NT2/D1 (cell line): ENCODE data around the gene TNS3.
"Not testable (repeated sequence)": the region's sequence is repeated elsewhere in the genome, so short reads cannot be mapped to it uniquely, and the experiment has no call there.

Source experiments
- DNase-seq: peaks from one replicate; pipeline ENCODE4 v3.0.0-alpha.2; 2011; ENCODE audit warnings: low read depth, low spot score
- H3K27me3 ChIP-seq: 2 replicates; pipeline ENCODE4 v1.6.0; 2011; ENCODE audit warnings: mild to moderate bottlenecking; ENCODE audit not compliant: insufficient read length, insufficient read depth
- H3K36me3 ChIP-seq: 2 replicates; pipeline ENCODE4 v1.6.1; 2011; ENCODE audit warnings: mild to moderate bottlenecking, low read length, mixed read lengths; ENCODE audit not compliant: insufficient read depth, insufficient read length
- H3K4me1 ChIP-seq: 2 replicates; pipeline ENCODE4 v1.5.1; 2011; ENCODE audit not compliant: insufficient read depth, insufficient read length
- H3K4me3 ChIP-seq: 2 replicates; pipeline ENCODE4 v1.5.1; 2011; ENCODE audit warnings: low read depth; ENCODE audit not compliant: insufficient read length
- H3K9ac ChIP-seq: 2 replicates; pipeline ENCODE4 v1.6.0; 2011; ENCODE audit warnings: low read depth; ENCODE audit not compliant: insufficient read length
- H3K9me3 ChIP-seq: 2 replicates; pipeline ENCODE4 v1.5.1; 2011; ENCODE audit warnings: mild to moderate bottlenecking, low read length; ENCODE audit not compliant: insufficient read depth
- SUZ12 ChIP-seq: IDR thresholded peaks from 2 replicates; pipeline ENCODE4 v1.6.1; 2011; ENCODE audit not compliant: insufficient read length, insufficient read depth; ENCODE audit errors: extremely low read depth
- YY1 ChIP-seq: IDR thresholded peaks from 2 replicates; pipeline ENCODE4 v1.6.1; 2011; ENCODE audit not compliant: insufficient read length, insufficient read depth
- ZNF274 ChIP-seq: IDR thresholded peaks from 2 replicates; pipeline ENCODE4 v1.6.1; 2011; ENCODE audit warnings: mild to moderate bottlenecking, low read depth, low read length

Gene TNS3

DNA sequence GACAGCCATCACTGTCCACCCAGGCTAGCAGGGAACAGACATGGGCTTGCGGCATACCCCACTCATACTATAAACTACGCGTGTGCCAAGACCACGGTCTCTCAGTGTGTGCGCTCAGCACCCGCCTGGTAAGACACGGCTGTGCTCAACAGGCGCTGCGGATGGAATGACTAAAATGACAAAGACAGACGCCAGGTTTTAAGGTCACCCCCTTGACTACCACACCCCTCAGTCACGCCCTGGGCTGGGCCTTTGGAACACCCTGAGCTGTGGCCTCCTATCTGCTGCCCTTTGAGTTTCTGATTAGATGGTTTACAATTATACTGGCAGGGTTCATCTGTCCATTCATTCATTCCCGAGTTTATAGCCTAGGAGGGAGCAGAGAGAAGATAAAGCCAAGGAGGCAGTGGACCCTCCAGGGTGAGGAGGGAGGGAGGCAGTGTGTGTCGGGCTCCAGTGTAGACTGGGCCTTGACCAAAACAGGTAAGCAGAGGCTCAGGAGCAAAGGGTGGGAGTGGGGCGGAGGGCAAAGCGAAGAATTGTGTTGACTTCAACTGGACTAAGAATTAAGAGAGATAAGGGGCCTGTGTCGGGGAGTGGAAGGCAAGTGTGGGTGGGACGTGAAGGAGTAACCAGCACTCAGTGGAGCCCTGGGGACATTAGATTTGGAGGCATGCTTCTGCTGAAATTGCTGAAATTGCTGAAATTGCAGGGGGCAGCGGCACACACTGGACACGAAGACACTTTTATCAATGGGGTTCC, 35.0 kb downstream of the TNS3 start:
- no peak for TF ChIP-seq YY1
- no peak overlapping the region for H3K9ac ChIP-seq
- H3K9me3 ChIP-seq = no peaks in the 10 kb centered on the region
- DNase-seq = no peak
- no peaks in the 10 kb centered on the region for H3K27me3 ChIP-seq
- H3K4me1 ChIP-seq = peaks cover 9% of the 10 kb centered on the region
- no peak overlapping the region for H3K4me3 ChIP-seq
- peaks cover 66% of the 10 kb centered on the region for H3K36me3 ChIP-seq

DNA sequence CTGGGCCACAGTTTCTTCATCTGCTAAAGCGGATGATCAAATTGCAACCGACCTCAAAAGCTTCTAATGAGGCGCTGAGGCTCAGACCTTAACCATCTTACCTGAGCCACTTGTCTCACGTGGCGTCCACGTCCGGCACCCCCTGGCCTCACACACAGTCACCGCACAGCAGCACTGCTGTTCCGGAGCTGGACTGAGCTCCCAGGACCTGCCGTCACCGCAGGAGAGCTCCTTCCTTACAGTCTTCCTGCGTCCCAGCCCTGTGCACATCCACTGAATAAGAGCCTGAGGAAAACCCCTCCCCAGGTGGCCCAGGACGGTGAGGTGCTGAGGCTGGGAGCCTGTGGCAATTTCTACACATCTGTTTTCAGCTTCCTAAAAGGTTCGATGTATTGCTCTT, 35.7 kb downstream of the TNS3 start:
- no peaks in the 10 kb centered on the region for H3K9me3 ChIP-seq
- H3K9ac ChIP-seq = no peak overlapping the region
- peaks cover 60% of the 10 kb centered on the region for H3K36me3 ChIP-seq
- no peak overlapping the region for H3K4me3 ChIP-seq
- TF ChIP-seq YY1 = no peak
- TF ChIP-seq ZNF274 = no peak
- TF ChIP-seq SUZ12 = no peak
- DNase-seq = no peak
- no peaks in the 10 kb centered on the region for H3K27me3 ChIP-seq
- peaks cover 9% of the 10 kb centered on the region for H3K4me1 ChIP-seq

DNA sequence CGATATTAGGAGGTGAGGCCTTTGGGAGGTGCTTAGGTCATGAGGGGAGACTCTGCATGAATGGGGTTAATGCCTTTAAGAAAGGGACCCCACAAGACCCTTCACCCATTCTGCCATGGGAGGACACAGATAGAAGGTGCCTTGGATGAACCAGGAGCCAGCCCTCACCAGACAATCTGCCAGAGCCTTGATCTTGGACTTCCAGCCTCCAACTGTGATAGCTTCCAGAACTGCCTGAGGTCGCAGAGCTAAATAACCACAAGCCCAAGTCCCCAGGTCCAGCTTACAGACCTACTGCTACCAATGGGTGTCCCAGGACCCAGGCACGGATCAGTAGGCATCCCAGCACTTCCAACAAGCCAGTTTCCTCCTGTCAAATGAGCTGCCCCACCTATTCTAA, 37.5 kb downstream of the TNS3 start:
- TF ChIP-seq ZNF274 (no peak), SUZ12 (no peak), YY1 (no peak)
- no peak for DNase-seq

GRCh38 chr7:47543714-47544113, 38.2 kb downstream of the TNS3 start:
- Histone ChIP-seq H3K4me3 (no peak overlapping the region), H3K9ac (no peak overlapping the region), H3K4me1 (peaks cover 16% of the 10 kb centered on the region), H3K9me3 (no peaks in the 10 kb centered on the region), H3K36me3 (peaks cover 58% of the 10 kb centered on the region), H3K27me3 (no peaks in the 10 kb centered on the region)
- no peak for DNase-seq
- TF ChIP-seq ZNF274 = no peak

More for the DNA sequence above, 37.5 kb downstream of the TNS3 start:
- H3K4me1 ChIP-seq = peaks cover 12% of the 10 kb centered on the region
- H3K36me3 ChIP-seq = peaks cover 60% of the 10 kb centered on the region
- no peaks in the 10 kb centered on the region for H3K9me3 ChIP-seq
- H3K4me3 ChIP-seq = no peak overlapping the region
- no peak overlapping the region for H3K9ac ChIP-seq
- no peaks in the 10 kb centered on the region for H3K27me3 ChIP-seq

DNA sequence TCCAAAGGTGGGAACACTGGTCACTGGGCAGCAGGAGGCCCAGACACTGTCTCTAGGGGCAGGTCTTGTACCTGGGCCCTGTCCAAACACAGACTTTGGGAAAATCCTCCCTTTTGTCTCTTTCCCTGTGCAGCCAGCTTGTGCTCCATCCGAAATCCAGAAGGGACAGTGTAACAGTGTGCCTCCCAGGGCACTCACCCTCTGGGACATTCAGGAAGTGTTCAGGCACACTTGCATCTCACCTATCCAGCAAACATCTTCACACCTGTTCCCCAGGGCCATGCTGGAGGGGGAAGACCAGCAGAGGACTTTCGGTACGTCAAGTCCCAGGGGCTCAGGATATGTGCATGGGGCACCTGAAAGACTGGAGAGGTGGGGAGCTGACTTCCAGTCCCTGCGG, 38.9 kb downstream of the TNS3 start:
- TF ChIP-seq YY1 = no peak
- TF ChIP-seq SUZ12 = no peak
- TF ChIP-seq ZNF274 = no peak
- peaks cover 54% of the 10 kb centered on the region for H3K36me3 ChIP-seq
- no peaks in the 10 kb centered on the region for H3K9me3 ChIP-seq
- no peaks in the 10 kb centered on the region for H3K27me3 ChIP-seq
- peaks cover 19% of the 10 kb centered on the region for H3K4me1 ChIP-seq
- no peak for DNase-seq
- no peak overlapping the region for H3K4me3 ChIP-seq
- no peak overlapping the region for H3K9ac ChIP-seq

- TF ChIP-seq YY1 = no peak
- H3K4me1 ChIP-seq = peaks cover 15% of the 10 kb centered on the region
- no peak overlapping the region for H3K9ac ChIP-seq
- no peak for DNase-seq
- H3K27me3 ChIP-seq = no peaks in the 10 kb centered on the region
- H3K36me3 ChIP-seq = peaks cover 46% of the 10 kb centered on the region
- H3K4me3 ChIP-seq = no peak overlapping the region
- H3K9me3 ChIP-seq = no peaks in the 10 kb centered on the region
These were observed 39.9 kb downstream of the TNS3 start for GRCh38 chr7:47542051-47542450.

GRCh38 chr7:47541485-47541884, 40.4 kb downstream of the TNS3 start:
- not testable (repeated sequence) for DNase-seq, H3K9me3 ChIP-seq, H3K4me3 ChIP-seq, H3K9ac ChIP-seq, H3K27me3 ChIP-seq
- Histone ChIP-seq H3K36me3 (peaks cover 41% of the 10 kb centered on the region), H3K4me1 (peaks cover 19% of the 10 kb centered on the region)
